Measurements from ENCODE around the gene ARL16.

DNA sequence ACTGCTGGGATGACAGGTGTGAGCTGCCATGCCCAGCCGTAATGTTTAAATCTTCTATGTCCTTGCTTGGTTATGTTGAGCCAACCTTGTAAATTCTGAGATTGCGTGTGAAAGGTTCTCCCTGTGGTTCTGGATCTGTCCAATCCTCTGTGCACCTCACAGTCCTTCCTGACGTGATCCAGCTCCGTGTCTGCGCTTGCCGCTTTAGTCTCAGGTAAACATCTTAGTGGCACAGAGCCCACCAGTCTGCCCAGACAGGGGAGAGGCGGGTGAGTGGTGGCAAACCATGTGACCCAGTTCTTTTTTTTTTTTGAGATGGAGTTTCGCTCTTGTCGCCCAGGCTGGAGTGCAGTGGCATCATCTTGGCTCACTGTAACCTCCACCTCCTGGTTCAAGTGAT lies 42.4 kb upstream of the ARL16 start:
- TF ChIP-seq, protein P1, sequence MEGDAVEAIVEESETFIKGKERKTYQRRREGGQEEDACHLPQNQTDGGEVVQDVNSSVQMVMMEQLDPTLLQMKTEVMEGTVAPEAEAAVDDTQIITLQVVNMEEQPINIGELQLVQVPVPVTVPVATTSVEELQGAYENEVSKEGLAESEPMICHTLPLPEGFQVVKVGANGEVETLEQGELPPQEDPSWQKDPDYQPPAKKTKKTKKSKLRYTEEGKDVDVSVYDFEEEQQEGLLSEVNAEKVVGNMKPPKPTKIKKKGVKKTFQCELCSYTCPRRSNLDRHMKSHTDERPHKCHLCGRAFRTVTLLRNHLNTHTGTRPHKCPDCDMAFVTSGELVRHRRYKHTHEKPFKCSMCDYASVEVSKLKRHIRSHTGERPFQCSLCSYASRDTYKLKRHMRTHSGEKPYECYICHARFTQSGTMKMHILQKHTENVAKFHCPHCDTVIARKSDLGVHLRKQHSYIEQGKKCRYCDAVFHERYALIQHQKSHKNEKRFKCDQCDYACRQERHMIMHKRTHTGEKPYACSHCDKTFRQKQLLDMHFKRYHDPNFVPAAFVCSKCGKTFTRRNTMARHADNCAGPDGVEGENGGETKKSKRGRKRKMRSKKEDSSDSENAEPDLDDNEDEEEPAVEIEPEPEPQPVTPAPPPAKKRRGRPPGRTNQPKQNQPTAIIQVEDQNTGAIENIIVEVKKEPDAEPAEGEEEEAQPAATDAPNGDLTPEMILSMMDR (IDR thresholded peaks at IDR 0.05) = no peak
- TF ChIP-seq POLR2A (IDR thresholded peaks at IDR 0.05) = no peak
